ENCODE measurements around the gene UNC79. TPM values are rescaled to one million over a fixed set of nuclear protein-coding genes. Genes with fewer than 3 reads are reported as not detected.
"Not testable (repeated sequence)": the region's sequence is repeated elsewhere in the genome, so short reads cannot be mapped to it uniquely, and the experiment has no call there.

Gene UNC79
- total RNA-seq, 1 donor from 2014 or later, result 0.08 TPM

GRCh38 chr14:93490001-93490400 lies 59.3 kb downstream of the UNC79 start:
- H3K4me1 Mint-ChIP-seq (ENCODE audit: unreplicated experiment), result no peaks in the 10 kb centered on the region
- H3K9me3 Mint-ChIP-seq (ENCODE audit: unreplicated experiment), result peaks cover 5% of the 10 kb centered on the region
- TF ChIP-seq, protein P1, sequence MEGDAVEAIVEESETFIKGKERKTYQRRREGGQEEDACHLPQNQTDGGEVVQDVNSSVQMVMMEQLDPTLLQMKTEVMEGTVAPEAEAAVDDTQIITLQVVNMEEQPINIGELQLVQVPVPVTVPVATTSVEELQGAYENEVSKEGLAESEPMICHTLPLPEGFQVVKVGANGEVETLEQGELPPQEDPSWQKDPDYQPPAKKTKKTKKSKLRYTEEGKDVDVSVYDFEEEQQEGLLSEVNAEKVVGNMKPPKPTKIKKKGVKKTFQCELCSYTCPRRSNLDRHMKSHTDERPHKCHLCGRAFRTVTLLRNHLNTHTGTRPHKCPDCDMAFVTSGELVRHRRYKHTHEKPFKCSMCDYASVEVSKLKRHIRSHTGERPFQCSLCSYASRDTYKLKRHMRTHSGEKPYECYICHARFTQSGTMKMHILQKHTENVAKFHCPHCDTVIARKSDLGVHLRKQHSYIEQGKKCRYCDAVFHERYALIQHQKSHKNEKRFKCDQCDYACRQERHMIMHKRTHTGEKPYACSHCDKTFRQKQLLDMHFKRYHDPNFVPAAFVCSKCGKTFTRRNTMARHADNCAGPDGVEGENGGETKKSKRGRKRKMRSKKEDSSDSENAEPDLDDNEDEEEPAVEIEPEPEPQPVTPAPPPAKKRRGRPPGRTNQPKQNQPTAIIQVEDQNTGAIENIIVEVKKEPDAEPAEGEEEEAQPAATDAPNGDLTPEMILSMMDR (IDR thresholded peaks at IDR 0.05), result no peak
- H3K4me3 Mint-ChIP-seq (ENCODE audit: unreplicated experiment), result no peak overlapping the region
- H3K27me3 Mint-ChIP-seq (ENCODE audit: unreplicated experiment), result no peaks in the 10 kb centered on the region
- DNase-seq (ENCODE audit: extremely low spot score, unreplicated experiment), result no peak
- no peaks in the 10 kb centered on the region for H3K36me3 Mint-ChIP-seq (ENCODE audit: unreplicated experiment)
- no peak overlapping the region for H3K27ac Mint-ChIP-seq (ENCODE audit: unreplicated experiment)

DNA sequence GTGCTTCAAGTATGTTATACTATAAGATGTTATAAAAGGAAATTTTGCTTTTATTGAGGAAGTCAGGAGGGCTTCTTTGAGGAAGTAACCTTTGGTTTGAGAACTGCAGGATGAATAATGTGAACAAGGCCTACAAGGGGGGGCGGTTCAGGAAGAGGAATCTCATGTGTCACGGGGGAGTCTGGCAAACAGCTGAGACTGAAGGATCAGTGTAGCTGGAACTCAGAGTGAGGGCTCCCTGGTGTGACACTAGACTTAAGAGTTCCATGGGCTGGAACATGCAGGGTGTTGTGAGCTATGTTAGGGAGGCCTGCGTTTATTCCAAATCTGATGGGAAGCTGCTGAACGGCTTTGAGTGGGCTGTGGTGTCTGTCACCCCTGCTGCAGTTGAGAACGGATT lies 62.3 kb downstream of the UNC79 start:
- Mint-ChIP-seq H3K36me3 (ENCODE audit: unreplicated experiment) (no peaks in the 10 kb centered on the region), H3K27ac (ENCODE audit: unreplicated experiment) (no peak overlapping the region), H3K4me3 (ENCODE audit: unreplicated experiment) (no peak overlapping the region), H3K9me3 (ENCODE audit: unreplicated experiment) (peaks cover 5% of the 10 kb centered on the region), H3K27me3 (ENCODE audit: unreplicated experiment) (no peaks in the 10 kb centered on the region), H3K4me1 (ENCODE audit: unreplicated experiment) (no peaks in the 10 kb centered on the region)
- DNase-seq (ENCODE audit: extremely low spot score, unreplicated experiment), result no peak
- TF ChIP-seq, protein P1 (IDR thresholded peaks at IDR 0.05), result no peak

- not testable (repeated sequence) for H3K9me3 Mint-ChIP-seq (ENCODE audit: unreplicated experiment); H3K36me3 Mint-ChIP-seq (ENCODE audit: unreplicated experiment); H3K27me3 Mint-ChIP-seq (ENCODE audit: unreplicated experiment); DNase-seq (ENCODE audit: extremely low spot score, unreplicated experiment); H3K4me1 Mint-ChIP-seq (ENCODE audit: unreplicated experiment); H3K4me3 Mint-ChIP-seq (ENCODE audit: unreplicated experiment); H3K27ac Mint-ChIP-seq (ENCODE audit: unreplicated experiment)
These were observed 62.9 kb downstream of the UNC79 start for GRCh38 chr14:93493622-93494021.

- no peak for DNase-seq (ENCODE audit: extremely low spot score, unreplicated experiment)
- Mint-ChIP-seq H3K9me3 (ENCODE audit: unreplicated experiment) (peaks cover 5% of the 10 kb centered on the region), H3K27ac (ENCODE audit: unreplicated experiment) (no peak overlapping the region), H3K4me1 (ENCODE audit: unreplicated experiment) (no peaks in the 10 kb centered on the region), H3K36me3 (ENCODE audit: unreplicated experiment) (no peaks in the 10 kb centered on the region), H3K4me3 (ENCODE audit: unreplicated experiment) (no peak overlapping the region), H3K27me3 (ENCODE audit: unreplicated experiment) (no peaks in the 10 kb centered on the region)
- TF ChIP-seq, protein P1 (IDR thresholded peaks at IDR 0.05), result no peak
These were observed 66.4 kb downstream of the UNC79 start for GRCh38 chr14:93496856-93497741.

DNA sequence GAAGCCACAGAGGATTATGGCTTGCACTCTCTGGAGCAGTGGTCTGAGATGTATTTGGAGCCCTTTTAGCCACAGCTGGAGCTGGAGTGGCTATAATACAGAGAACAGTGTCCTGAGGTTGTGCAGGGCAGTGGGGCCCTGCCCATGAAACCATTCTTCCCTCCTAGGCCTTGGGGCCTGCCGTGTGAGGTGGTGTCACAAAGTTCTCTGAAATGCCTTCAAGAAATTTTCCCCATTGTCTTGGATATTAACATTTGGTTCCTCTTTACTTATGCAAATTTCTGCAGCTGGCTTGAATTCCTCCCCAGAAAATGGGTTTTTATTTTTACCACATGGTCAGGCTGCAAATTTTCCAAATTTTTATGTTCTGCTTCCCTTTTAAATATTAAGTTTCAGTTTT lies 79.3 kb downstream of the UNC79 start:
- Mint-ChIP-seq H3K4me3 (ENCODE audit: unreplicated experiment) (no peak overlapping the region), H3K9me3 (ENCODE audit: unreplicated experiment) (no peaks in the 10 kb centered on the region), H3K36me3 (ENCODE audit: unreplicated experiment) (no peaks in the 10 kb centered on the region), H3K4me1 (ENCODE audit: unreplicated experiment) (no peaks in the 10 kb centered on the region), H3K27me3 (ENCODE audit: unreplicated experiment) (no peaks in the 10 kb centered on the region), H3K27ac (ENCODE audit: unreplicated experiment) (no peak overlapping the region)
- TF ChIP-seq, protein P1 (IDR thresholded peaks at IDR 0.05), result no peak
- no peak for DNase-seq (ENCODE audit: extremely low spot score, unreplicated experiment)

Data from osteocyte (in vitro differentiated cells).